Muscle layer of colon (tissue), 2 donors: ENCODE results near the gene FLII.
A peak's percentile ranks its signal among the peaks of the same experiment; 100 is the strongest.

Experiments
- H3K27ac ChIP-seq: one replicate; pipeline ENCODE4 v1.7.0; 2013; ENCODE audit warnings: low read depth, mild to moderate bottlenecking, low read length, moderate library complexity
- H3K27me3 ChIP-seq, 2 donors: one replicate each; pipeline ENCODE4 v1.7.0; 2013; ENCODE audit warnings: low read length in 2 of 2, mild to moderate bottlenecking in 2 of 2; ENCODE audit not compliant: insufficient read depth in 2 of 2, control insufficient read depth in 1 of 2
- H3K36me3 ChIP-seq: one replicate; pipeline ENCODE4 v1.7.0; 2013; ENCODE audit warnings: mild to moderate bottlenecking, low read length; ENCODE audit not compliant: insufficient read depth
- H3K4me1 ChIP-seq: one replicate; pipeline ENCODE4 v1.7.0; 2013; ENCODE audit warnings: mild to moderate bottlenecking, low read length; ENCODE audit not compliant: insufficient read depth
- H3K4me3 ChIP-seq, 2 donors: one replicate each; pipeline ENCODE4 v1.7.0; 2013; ENCODE audit warnings: low read length in 2 of 2, low read depth in 1 of 2, mild to moderate bottlenecking in 1 of 2, moderate library complexity in 1 of 2
- H3K9ac ChIP-seq: one replicate; pipeline ENCODE4 v1.7.0; 2013; ENCODE audit warnings: low read length
- H3K9me3 ChIP-seq: one replicate; pipeline ENCODE4 v1.7.0; 2013; ENCODE audit warnings: mild to moderate bottlenecking, low read length
- donor health status: abdominal sarcoma.
- donor health status: Adenocarcinoma of cecum.

The FLII gene

DNA sequence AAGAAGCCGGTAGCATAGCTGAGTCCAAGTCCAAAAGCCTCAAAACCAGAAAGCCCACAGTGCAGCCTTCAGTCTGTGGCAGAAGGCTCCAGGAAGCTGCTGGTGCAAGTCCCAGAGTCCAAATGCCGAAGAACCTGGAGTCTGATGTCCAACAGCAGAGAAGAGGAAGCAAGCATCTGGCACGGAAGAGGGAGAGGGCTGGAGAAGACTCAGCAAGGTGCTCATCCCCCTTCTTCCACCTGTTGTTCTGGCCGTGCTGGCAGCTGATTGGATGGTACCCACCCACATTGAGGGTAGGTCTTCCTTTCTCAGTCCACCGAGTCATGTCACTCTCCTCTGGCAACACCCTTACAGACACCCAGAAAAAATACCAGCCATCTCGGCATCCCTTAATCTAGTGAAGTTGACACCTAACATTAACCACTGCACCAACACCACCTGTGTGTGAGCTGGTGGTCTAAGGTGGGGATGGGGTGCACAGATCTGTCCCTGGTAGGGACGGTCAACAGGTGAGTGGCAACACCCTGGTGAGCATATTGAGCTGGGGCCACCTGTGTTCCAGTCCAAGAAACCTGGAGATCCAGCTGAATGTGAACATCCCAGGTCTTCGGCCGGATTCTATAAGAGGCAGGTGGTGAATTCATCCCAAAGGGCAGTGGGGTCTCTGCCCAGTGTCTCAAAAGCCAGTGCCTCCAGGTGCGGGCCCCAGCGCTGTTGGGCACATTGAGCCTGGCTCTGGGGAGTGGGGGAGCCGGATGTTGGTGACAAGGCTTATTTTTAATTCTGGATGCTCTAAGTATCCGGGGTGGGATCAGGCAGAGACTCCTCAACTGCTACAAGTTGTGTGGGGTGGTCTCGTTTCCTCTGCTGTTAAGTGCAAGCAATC is 11.8 kb upstream of the FLII start:
- Histone ChIP-seq H3K4me1 (no peaks in the 10 kb centered on the region), H3K9me3 (no peaks in the 10 kb centered on the region), H3K27ac (no peak overlapping the region), H3K4me3 (no peak overlapping the region), H3K36me3 (peaks cover 12% of the 10 kb centered on the region), H3K27me3 (no peaks in the 10 kb centered on the region), H3K9ac (no peak overlapping the region)

DNA sequence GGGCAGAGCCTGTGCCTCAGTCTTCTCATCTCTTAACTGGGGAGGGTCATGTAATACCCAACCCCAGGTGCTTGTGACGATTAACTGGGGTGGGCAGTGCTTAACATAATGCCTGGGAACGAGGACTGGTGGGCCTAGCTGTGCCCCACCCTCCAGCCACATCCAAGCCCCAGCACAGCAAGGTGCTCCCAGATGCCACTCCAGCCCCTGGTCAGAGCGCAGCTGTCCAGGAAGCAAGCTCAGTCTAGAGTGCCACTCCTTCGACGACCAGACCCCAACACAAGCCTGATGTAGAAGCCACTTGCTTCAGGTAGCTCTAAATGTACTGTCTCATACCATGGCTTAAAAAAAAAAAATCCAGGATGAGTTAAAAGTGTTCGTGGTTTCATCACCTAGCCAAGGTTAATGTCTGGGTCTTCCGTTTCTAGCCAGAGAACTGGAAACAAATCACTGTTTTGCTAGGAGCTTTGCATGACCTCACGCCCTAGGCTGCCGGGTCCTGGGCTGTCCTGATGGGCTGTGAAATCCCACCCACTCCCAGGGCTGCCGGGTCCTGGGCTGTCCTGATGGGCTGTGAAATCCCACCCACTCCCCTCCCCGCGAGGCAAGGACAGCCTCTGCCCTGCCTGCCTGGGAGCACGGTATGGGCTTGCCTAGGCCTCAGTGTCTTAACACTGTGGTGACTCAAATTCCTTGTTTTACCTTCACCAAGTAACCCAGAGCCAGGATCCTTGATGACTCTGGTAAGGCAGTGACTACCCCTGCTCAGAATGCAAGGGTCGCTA is 9.6 kb upstream of the FLII start:
- Histone ChIP-seq H3K27ac (no peak overlapping the region), H3K36me3 (peaks cover 24% of the 10 kb centered on the region), H3K4me1 (no peaks in the 10 kb centered on the region), H3K4me3 (no peak overlapping the region), H3K9ac (no peak overlapping the region), H3K9me3 (no peaks in the 10 kb centered on the region), H3K27me3 (no peaks in the 10 kb centered on the region)

DNA sequence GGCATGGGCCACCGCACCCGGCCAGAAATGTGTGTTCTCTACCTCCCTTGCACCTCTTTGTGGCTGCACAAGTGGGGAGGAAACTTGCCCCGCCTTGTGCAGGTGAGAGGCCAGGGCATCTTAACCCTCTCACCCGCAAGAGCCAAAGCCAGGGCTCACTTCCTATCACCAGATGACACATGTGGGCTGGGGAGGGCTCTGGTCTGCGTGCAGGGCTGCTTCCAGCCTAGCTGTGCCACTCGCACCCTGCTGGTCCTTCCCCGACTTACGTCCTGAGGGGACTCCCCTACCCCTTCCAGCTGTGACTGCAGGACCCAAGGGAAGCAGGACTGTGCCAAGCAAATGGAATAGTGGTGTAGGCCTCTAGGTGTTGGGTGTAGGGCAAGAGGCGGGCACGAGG is 8.8 kb upstream of the FLII start:
- no peaks in the 10 kb centered on the region for H3K9me3 ChIP-seq
- H3K4me1 ChIP-seq, result peaks cover 2% of the 10 kb centered on the region
- H3K27ac ChIP-seq, result no peak overlapping the region
- no peak overlapping the region for H3K4me3 ChIP-seq
- H3K9ac ChIP-seq, result no peak overlapping the region
- peaks cover 28% of the 10 kb centered on the region for H3K36me3 ChIP-seq
- H3K27me3 ChIP-seq, result no peaks in the 10 kb centered on the region

DNA sequence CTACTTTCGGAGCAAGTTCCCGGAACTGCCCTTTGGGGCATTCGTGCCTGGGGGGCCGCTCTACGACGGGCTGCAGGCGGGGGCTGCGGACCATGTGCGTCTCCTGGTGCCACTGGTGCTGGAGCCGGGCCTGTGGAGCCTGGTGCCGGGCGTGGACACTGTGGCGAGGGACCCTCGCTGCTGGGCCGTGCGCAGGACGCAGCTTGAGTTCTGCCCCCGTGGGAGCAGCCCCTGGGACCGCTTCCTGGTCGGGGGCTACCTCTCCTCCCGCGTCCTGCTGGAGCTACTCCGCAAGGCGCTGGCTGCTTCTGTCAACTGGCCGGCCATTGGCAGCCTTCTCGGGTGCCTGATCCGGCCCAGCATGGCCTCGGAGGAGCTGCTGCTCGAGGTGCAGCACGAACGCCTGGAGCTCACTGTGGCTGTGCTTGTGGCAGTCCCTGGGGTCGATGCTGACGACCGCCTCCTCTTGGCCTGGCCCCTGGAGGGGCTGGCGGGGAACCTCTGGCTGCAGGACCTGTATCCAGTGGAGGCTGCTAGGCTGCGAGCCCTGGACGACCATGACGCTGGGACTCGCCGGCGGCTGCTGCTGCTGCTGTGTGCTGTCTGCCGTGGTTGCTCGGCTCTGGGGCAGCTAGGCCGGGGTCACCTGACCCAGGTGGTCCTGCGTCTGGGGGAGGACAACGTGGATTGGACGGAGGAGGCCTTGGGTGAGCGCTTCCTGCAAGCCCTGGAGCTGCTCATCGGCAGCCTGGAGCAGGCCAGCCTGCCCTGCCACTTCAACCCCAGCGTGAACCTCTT is 5.5 kb upstream of the FLII start:
- Histone ChIP-seq H3K9me3 (no peaks in the 10 kb centered on the region), H3K36me3 (peaks cover 28% of the 10 kb centered on the region), H3K27ac (no peak overlapping the region), H3K4me3 (no peak overlapping the region), H3K4me1 (peaks cover 22% of the 10 kb centered on the region), H3K9ac (no peak overlapping the region), H3K27me3 (no peaks in the 10 kb centered on the region)

- Histone ChIP-seq H3K9ac (no peak overlapping the region), H3K36me3 (peaks cover 28% of the 10 kb centered on the region), H3K27ac (no peak overlapping the region), H3K4me3 (no peak overlapping the region), H3K27me3 (no peaks in the 10 kb centered on the region), H3K4me1 (peaks cover 23% of the 10 kb centered on the region), H3K9me3 (no peaks in the 10 kb centered on the region)
Observed at GRCh38 chr17:18262641-18263040, 4.1 kb upstream of the FLII start.

DNA sequence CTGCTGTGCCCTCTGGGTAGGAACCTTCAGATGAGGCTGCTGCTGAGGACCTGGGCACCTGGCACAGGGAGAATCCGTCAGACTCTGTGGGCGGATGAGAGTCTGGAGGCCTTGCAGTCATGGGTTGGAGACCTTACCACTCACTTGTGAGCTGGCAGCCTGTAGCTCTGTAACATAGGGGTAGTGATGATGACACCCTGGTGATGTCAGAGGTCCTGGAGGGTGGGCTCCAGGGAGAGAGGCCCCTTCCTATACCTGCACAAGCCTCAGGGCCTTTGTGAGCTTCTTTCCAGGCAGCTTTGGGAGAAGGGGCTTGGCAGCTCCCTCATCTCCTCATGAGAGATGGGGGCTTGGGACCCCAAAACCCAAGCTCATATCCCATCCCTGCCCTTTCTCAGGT is 3.6 kb upstream of the FLII start:
- Histone ChIP-seq H3K36me3 (peaks cover 28% of the 10 kb centered on the region), H3K4me1 (peaks cover 28% of the 10 kb centered on the region), H3K4me3 (peak overlapping the region in 1 of 2 donors; percentile 91), H3K9ac (peak overlapping the region; percentile 95), H3K27me3 (no peaks in the 10 kb centered on the region), H3K9me3 (no peaks in the 10 kb centered on the region), H3K27ac (no peak overlapping the region)

GRCh38 chr17:18261659-18262058 is 3.1 kb upstream of the FLII start:
- no peaks in the 10 kb centered on the region for H3K27me3 ChIP-seq
- H3K27ac ChIP-seq, result peak overlapping the region; percentile 84
- peak overlapping the region; percentile 77 to 91 for H3K4me3 ChIP-seq
- peak overlapping the region; percentile 95 for H3K9ac ChIP-seq
- no peaks in the 10 kb centered on the region for H3K9me3 ChIP-seq
- peaks cover 29% of the 10 kb centered on the region for H3K36me3 ChIP-seq
- peaks cover 32% of the 10 kb centered on the region for H3K4me1 ChIP-seq

DNA sequence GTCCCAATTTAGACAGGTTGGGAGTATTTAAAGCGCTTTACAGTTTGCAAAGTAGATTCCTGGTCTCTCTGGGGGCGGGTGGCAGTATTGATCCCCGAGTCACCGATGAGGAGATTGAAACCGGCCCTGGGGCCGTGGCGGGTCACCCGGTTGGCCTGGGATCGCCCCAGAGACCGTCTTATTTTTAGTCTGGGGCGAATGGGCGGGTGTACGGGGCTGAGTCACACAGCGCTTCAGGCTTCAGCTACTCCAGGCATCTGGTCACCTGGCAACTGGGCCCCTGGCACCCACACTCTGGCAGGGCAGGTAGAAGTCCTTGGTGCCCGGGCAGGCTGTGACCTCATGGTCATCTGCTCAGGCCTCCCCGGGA is 2.6 kb upstream of the FLII start:
- Histone ChIP-seq H3K9ac (peak overlapping the region; percentile 95), H3K27ac (peak overlapping the region; percentile 84), H3K4me3 (peak overlapping the region; percentile 77 to 91), H3K27me3 (no peaks in the 10 kb centered on the region), H3K36me3 (peaks cover 35% of the 10 kb centered on the region), H3K9me3 (no peaks in the 10 kb centered on the region), H3K4me1 (peaks cover 36% of the 10 kb centered on the region)

DNA sequence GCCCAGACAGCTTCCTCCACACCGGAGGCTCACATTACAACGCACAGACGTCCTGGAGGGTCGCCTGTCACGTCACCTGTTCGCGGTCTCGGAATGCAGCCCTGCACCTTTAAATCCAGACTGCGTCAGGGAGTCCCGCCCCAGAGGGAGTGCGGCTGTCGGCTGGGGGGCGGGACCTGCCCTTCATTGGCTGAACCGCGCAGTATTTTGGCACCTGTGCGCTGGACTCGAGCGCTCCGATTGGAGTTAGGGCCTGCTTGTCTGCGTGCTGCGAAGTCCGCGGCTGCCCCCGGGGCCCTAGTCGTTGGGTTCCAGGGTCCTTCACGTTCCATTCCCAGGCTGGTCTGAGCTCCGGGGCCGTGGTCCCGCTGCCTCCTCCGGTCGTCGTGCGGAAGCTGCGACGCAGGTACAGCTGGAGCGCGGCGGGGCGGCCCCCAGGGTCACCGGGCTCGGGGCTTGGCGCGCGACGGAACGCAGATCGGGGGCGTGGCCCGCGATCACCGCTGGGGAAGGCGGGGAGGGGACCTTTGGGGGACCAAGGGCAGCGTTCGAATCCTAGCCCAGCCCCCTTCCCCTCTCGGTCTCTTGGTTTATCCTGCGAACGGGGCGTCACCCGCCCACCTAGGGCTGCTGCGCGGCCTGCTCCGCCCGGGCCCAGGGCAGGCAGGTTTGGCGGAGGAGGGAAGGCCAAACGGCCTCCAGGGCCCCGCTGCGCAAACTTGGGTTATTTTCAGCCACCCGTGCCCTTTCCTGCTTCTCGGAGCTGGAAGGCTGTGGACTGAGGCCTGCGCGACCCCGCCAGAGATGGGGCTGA is 2.0 kb upstream of the FLII start, which contains the start of gene MIEF2:
TSS of gene MIEF2 (plus strand) at position 331 of the 814 bp plus-strand sequence. CDS start 2,059 bp downstream, outside the sequence.
- H3K4me1 ChIP-seq, result peaks cover 36% of the 10 kb centered on the region
- H3K27ac ChIP-seq, result peak within 1 kb of the TSS; percentile 84
- H3K9ac ChIP-seq, result peak within 1 kb of the TSS; percentile 95
- H3K9me3 ChIP-seq, result no peaks in the 10 kb centered on the region
- peaks cover 37% of the 10 kb centered on the region for H3K36me3 ChIP-seq
- H3K27me3 ChIP-seq, result no peaks in the 10 kb centered on the region
- peak within 1 kb of the TSS; percentile 77 to 91 for H3K4me3 ChIP-seq

DNA sequence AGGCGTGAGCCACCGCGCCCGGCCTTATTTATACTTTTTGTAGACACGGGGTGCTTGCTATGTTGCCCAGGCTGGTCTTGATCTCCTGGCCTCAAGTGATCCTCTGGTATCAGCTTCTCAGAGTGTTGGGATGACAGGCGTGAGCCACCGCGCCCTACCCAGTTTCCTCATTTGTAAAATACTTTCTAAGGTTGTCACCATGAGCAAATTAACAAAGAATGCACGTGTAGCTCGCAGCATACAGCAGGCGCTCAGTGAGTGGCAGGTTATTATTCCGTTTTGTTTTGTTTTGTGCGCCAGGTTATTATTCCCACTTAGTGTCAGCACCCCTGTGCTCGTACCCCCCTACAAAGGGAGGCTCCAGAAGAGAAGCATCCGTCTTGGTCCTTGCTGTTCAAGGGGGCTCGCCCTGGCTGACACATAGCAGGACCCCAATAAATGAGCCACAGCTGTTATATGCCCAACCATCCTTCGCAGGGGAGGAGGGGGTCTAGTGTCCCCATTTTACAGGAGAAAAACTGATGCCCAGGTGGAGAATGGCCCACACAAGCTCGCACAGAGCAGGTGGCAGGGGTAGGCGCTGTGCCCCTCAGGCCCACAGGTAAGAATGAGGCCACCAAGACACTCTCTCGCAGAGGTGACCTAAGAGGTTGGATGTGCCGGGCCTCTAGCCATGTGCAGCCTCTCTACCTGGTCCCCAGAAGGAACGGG is 1.2 kb upstream of the FLII start:
- Histone ChIP-seq H3K36me3 (peaks cover 37% of the 10 kb centered on the region), H3K9ac (peak overlapping the region; percentile 21), H3K4me3 (peak overlapping the region in 1 of 2 donors; percentile 91), H3K27ac (peak overlapping the region; percentile 84), H3K27me3 (no peaks in the 10 kb centered on the region), H3K4me1 (peaks cover 36% of the 10 kb centered on the region), H3K9me3 (no peaks in the 10 kb centered on the region)
